COLO829 (cell line): ENCODE data around the gene IGF1.
"Not testable (repeated sequence)": the region's sequence is repeated elsewhere in the genome, so short reads cannot be mapped to it uniquely, and the experiment has no call there.

Experiments used
- DNase-seq: peaks from one replicate; pipeline ENCODE4 v3.0.0; 2012; ENCODE audit warnings: low spot score

Gene IGF1

GRCh38 chr12:102461501-102461900 is 18.9 kb downstream of the IGF1 start:
- DNase-seq: no peak

GRCh38 chr12:102459314-102459713 is 21.0 kb downstream of the IGF1 start:
- no peak for DNase-seq

- no peak for DNase-seq
These were observed 25.3 kb downstream of the IGF1 start for GRCh38 chr12:102454808-102455760.

- DNase-seq: no peak
These were observed 26.0 kb downstream of the IGF1 start for GRCh38 chr12:102454330-102454729.

GRCh38 chr12:102452605-102453004 is 27.8 kb downstream of the IGF1 start:
- no peak for DNase-seq

GRCh38 chr12:102449018-102449417 is 31.3 kb downstream of the IGF1 start:
- DNase-seq: not testable (repeated sequence)

- not testable (repeated sequence) for DNase-seq
These were observed 32.9 kb downstream of the IGF1 start for GRCh38 chr12:102447426-102447825.

- no peak for DNase-seq
These were observed 35.7 kb downstream of the IGF1 start for GRCh38 chr12:102444707-102445106.

GRCh38 chr12:102444093-102444492 is 36.3 kb downstream of the IGF1 start:
- DNase-seq: no peak

GRCh38 chr12:102441077-102441596 is 39.2 kb downstream of the IGF1 start:
- DNase-seq: no peak

- no peak for DNase-seq
These were observed 40.6 kb downstream of the IGF1 start for GRCh38 chr12:102439426-102440405.

- no peak for DNase-seq
These were observed 41.5 kb downstream of the IGF1 start for GRCh38 chr12:102438827-102439210.

- DNase-seq: peak; percentile 29
These were observed 42.1 kb downstream of the IGF1 start for GRCh38 chr12:102438047-102438826.

GRCh38 chr12:102437511-102437910 is 42.9 kb downstream of the IGF1 start:
- DNase-seq: no peak

- DNase-seq: no peak
These were observed 43.5 kb downstream of the IGF1 start for GRCh38 chr12:102436867-102437266.

GRCh38 chr12:102435827-102436436 is 44.4 kb downstream of the IGF1 start:
- no peak for DNase-seq

GRCh38 chr12:102433304-102433703 is 47.1 kb downstream of the IGF1 start:
- DNase-seq: no peak

- DNase-seq: no peak
These were observed 49.7 kb downstream of the IGF1 start for GRCh38 chr12:102430661-102431060.

- DNase-seq: no peak
These were observed 50.9 kb downstream of the IGF1 start for GRCh38 chr12:102429211-102430154.

GRCh38 chr12:102427543-102427941 is 52.8 kb downstream of the IGF1 start:
- DNase-seq: no peak
